Transverse colon (tissue), 4 donors: ENCODE results near the gene UBQLNL.

Source experiments
- POLR2A ChIP-seq: fragments of 450-650 bp; IDR thresholded peaks from one replicate; pipeline ENCODE4 v1.6.1; 2016; ENCODE audit warnings: antibody characterized with exemption, mild to moderate bottlenecking, moderate library complexity
- POLR2AphosphoS5 ChIP-seq, 3 donors: sonication (generic); formaldehyde crosslinking; IDR thresholded peaks; one replicate each; pipeline ENCODE4 v1.6.1; 2016; ENCODE audit warnings: antibody characterized with exemption in 3 of 3
- TF ChIP-seq, protein P1 (sequence below), 5 experiments: fragments of 200-600 bp in 3 of 5; fragments of 450-650 bp in 2 of 5; sonication (generic) in 3 of 5; IDR thresholded peaks; 1 replicate in 2 of 5; 2 replicates in 3 of 5; pipeline ENCODE4 v1.5.1; 2016 to 2017; ENCODE audit warnings: antibody characterized with exemption in 5 of 5, inconsistent platforms in 3 of 5, mild to moderate bottlenecking in 2 of 5, moderate library complexity in 1 of 5

DNA sequence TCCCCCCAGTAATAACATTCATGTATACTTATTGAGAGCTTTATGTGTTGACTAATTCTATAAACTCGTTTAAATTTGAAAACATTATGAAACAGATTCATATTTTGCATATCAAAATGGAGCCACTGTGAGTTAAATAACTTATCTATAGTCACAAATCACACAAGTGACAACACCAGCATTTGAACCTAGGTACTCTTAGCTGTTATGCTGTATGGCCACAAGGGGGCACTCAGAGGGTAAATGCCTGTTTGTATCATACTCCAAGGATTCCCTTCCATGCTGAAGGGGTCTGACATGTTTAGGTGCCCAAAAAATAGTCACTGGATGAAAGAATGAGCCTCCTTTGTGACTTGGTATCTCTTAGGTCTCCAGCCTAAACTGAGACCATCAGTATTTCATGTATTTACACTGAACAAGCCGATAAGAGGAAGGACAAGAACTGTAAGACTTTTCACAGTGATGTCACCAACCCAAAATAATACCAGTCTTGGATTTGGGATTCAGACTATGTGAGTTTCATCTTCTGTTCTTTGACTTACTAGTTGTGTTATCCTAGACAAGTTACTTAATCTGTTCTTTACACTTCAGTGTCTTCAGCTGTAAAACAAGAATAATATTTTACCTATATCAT, 40.2 kb downstream of the UBQLNL start:
- TF ChIP-seq, protein P1, sequence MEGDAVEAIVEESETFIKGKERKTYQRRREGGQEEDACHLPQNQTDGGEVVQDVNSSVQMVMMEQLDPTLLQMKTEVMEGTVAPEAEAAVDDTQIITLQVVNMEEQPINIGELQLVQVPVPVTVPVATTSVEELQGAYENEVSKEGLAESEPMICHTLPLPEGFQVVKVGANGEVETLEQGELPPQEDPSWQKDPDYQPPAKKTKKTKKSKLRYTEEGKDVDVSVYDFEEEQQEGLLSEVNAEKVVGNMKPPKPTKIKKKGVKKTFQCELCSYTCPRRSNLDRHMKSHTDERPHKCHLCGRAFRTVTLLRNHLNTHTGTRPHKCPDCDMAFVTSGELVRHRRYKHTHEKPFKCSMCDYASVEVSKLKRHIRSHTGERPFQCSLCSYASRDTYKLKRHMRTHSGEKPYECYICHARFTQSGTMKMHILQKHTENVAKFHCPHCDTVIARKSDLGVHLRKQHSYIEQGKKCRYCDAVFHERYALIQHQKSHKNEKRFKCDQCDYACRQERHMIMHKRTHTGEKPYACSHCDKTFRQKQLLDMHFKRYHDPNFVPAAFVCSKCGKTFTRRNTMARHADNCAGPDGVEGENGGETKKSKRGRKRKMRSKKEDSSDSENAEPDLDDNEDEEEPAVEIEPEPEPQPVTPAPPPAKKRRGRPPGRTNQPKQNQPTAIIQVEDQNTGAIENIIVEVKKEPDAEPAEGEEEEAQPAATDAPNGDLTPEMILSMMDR (IDR thresholded peaks at IDR 0.05), result peak; percentile 61 to 74 (median 64)
- TF ChIP-seq POLR2A, result no peak
- no peak for TF ChIP-seq POLR2AphosphoS5 (IDR thresholded peaks at IDR 0.05)
